ENCODE results near the gene SYNPO. TPM values are rescaled to one million over a fixed set of nuclear protein-coding genes. Genes with fewer than 3 reads are reported as not detected.

The SYNPO gene
- total RNA-seq, 1 donor from 2014 or later, result 174 TPM

- DNase-seq (ENCODE audit: low spot score), result no peak
Observed at GRCh38 chr5:150655221-150655620, 14.8 kb downstream of the SYNPO start.

GRCh38 chr5:150656191-150657132 is 16.0 kb downstream of the SYNPO start:
- no peak for DNase-seq (ENCODE audit: low spot score)

GRCh38 chr5:150658121-150658520 is 17.7 kb downstream of the SYNPO start:
- DNase-seq (ENCODE audit: low spot score), result peak; percentile 49

- DNase-seq (ENCODE audit: low spot score), result peak; percentile 69
Observed at GRCh38 chr5:150658699-150659265, 18.3 kb downstream of the SYNPO start.

- DNase-seq (ENCODE audit: low spot score), result peak; percentile 72
Observed at GRCh38 chr5:150659360-150660107, 19.1 kb downstream of the SYNPO start.

- DNase-seq (ENCODE audit: low spot score), result peak; percentile 45
Observed at GRCh38 chr5:150660108-150660831, 19.8 kb downstream of the SYNPO start.

GRCh38 chr5:150661086-150661485 is 20.6 kb downstream of the SYNPO start, which contains the start of gene MYOZ3:
TSS of gene MYOZ3 (plus strand) at chr5:150661251. CDS start at chr5:150662942, 1,691 bp downstream.
- DNase-seq (ENCODE audit: low spot score), result peak; percentile 74

- DNase-seq (ENCODE audit: low spot score), result peak; percentile 51
Observed at GRCh38 chr5:150661821-150662596, 21.5 kb downstream of the SYNPO start.

GRCh38 chr5:150662731-150663516 is 22.5 kb downstream of the SYNPO start:
- peak; percentile 69 for DNase-seq (ENCODE audit: low spot score)

GRCh38 chr5:150663936-150664335 is 23.5 kb downstream of the SYNPO start:
- DNase-seq (ENCODE audit: low spot score), result no peak

GRCh38 chr5:150665044-150665443 is 24.6 kb downstream of the SYNPO start:
- DNase-seq (ENCODE audit: low spot score), result peak; percentile 39

GRCh38 chr5:150670275-150670947 is 30.0 kb downstream of the SYNPO start:
- no peak for DNase-seq (ENCODE audit: low spot score)

GRCh38 chr5:150670948-150671310 is 30.5 kb downstream of the SYNPO start:
- DNase-seq (ENCODE audit: low spot score), result no peak

GRCh38 chr5:150671509-150672236 is 31.2 kb downstream of the SYNPO start:
- no peak for DNase-seq (ENCODE audit: low spot score)

GRCh38 chr5:150672237-150672883 is 31.9 kb downstream of the SYNPO start:
- no peak for DNase-seq (ENCODE audit: low spot score)

- no peak for DNase-seq (ENCODE audit: low spot score)
Observed at GRCh38 chr5:150672884-150673275, 32.4 kb downstream of the SYNPO start.

GRCh38 chr5:150674341-150674821 is 33.9 kb downstream of the SYNPO start:
- no peak for DNase-seq (ENCODE audit: low spot score)

GRCh38 chr5:150675069-150675468 is 34.6 kb downstream of the SYNPO start:
- DNase-seq (ENCODE audit: low spot score), result no peak

Data from mesenteric fat pad (tissue), 1 donor.